ENCODE data around the gene ODF2.

- no peak for TF ChIP-seq CREB1 (IDR thresholded peaks at IDR 0.05; ENCODE audit: low read depth)
- TF ChIP-seq, protein P1, sequence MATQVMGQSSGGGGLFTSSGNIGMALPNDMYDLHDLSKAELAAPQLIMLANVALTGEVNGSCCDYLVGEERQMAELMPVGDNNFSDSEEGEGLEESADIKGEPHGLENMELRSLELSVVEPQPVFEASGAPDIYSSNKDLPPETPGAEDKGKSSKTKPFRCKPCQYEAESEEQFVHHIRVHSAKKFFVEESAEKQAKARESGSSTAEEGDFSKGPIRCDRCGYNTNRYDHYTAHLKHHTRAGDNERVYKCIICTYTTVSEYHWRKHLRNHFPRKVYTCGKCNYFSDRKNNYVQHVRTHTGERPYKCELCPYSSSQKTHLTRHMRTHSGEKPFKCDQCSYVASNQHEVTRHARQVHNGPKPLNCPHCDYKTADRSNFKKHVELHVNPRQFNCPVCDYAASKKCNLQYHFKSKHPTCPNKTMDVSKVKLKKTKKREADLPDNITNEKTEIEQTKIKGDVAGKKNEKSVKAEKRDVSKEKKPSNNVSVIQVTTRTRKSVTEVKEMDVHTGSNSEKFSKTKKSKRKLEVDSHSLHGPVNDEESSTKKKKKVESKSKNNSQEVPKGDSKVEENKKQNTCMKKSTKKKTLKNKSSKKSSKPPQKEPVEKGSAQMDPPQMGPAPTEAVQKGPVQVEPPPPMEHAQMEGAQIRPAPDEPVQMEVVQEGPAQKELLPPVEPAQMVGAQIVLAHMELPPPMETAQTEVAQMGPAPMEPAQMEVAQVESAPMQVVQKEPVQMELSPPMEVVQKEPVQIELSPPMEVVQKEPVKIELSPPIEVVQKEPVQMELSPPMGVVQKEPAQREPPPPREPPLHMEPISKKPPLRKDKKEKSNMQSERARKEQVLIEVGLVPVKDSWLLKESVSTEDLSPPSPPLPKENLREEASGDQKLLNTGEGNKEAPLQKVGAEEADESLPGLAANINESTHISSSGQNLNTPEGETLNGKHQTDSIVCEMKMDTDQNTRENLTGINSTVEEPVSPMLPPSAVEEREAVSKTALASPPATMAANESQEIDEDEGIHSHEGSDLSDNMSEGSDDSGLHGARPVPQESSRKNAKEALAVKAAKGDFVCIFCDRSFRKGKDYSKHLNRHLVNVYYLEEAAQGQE (IDR thresholded peaks at IDR 0.05; ENCODE audit: low read depth), result no peak
- TF ChIP-seq, protein P2, sequence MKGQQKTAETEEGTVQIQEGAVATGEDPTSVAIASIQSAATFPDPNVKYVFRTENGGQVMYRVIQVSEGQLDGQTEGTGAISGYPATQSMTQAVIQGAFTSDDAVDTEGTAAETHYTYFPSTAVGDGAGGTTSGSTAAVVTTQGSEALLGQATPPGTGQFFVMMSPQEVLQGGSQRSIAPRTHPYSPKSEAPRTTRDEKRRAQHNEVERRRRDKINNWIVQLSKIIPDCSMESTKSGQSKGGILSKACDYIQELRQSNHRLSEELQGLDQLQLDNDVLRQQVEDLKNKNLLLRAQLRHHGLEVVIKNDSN (IDR thresholded peaks at IDR 0.05), result peak; percentile 8; the same call in 1 of the 2 replicates
- TF ChIP-seq EP300 (IDR thresholded peaks at IDR 0.05; ENCODE audit: borderline replicate concordance), result no peak
- no peak for TF ChIP-seq TAF1 (IDR thresholded peaks at IDR 0.05; ENCODE audit: low read depth)
- TF ChIP-seq MAX (IDR thresholded peaks at IDR 0.05), result 0 out of 2 replicates have a peak, but pooled peaks have one; percentile 58
- TF ChIP-seq RAD21 (IDR thresholded peaks at IDR 0.05; ENCODE audit: low read depth), result no peak
- TF ChIP-seq TCF12 (IDR thresholded peaks at IDR 0.05; ENCODE audit: low read depth), result 0 out of 2 replicates have a peak, but pooled peaks have one; percentile 13
Measured at GRCh38 chr9:128456613-128457061, 831 bp downstream of the ODF2 start.
